Lower lobe of right lung (tissue), 2 donors: ENCODE measurements around the gene ATRAID. TPM values are rescaled to one million over a fixed set of nuclear protein-coding genes. Genes with fewer than 3 reads are reported as not detected.

Source experiments
- ATAC-seq, 2 donors: fragments of 200-7000 bp; cut with Tn5 transposase; one replicate each; pipeline ENCODE4 v1.9.1; 2020 to 2022; ENCODE audit warnings: mild to moderate bottlenecking in 2 of 2, moderate library complexity in 2 of 2
- DNase-seq: peaks from one replicate; pipeline ENCODE4 v3.0.0-alpha.2; 2020
- H3K27ac ChIP-seq: fragments of 200-600 bp; one replicate; pipeline ENCODE4 v1.8.0; 2022
- H3K27me3 ChIP-seq: fragments of 200-600 bp; one replicate; pipeline ENCODE4 v1.8.0; 2022; ENCODE audit warnings: low read depth
- H3K36me3 ChIP-seq: fragments of 200-600 bp; one replicate; pipeline ENCODE4 v1.8.0; 2022; ENCODE audit warnings: mild to moderate bottlenecking
- H3K4me1 ChIP-seq: fragments of 200-600 bp; one replicate; pipeline ENCODE4 v1.8.0; 2022
- H3K4me3 ChIP-seq: fragments of 200-600 bp; one replicate; pipeline ENCODE4 v1.8.0; 2022; ENCODE audit warnings: mild to moderate bottlenecking
- H3K9me3 ChIP-seq: fragments of 200-600 bp; one replicate; pipeline ENCODE4 v1.8.0; 2022
- CTCF ChIP-seq: fragments of 200-600 bp; IDR thresholded peaks from one replicate; pipeline ENCODE4 v1.8.0; 2022; ENCODE audit warnings: antibody characterized with exemption, mild to moderate bottlenecking
- intact Hi-C: fragments of 100-400 bp; cut with DNase I; formaldehyde crosslinking; loops from one replicate; pipeline ENCODE4 v1.11.0; 2022
- total RNA-seq: library from RNA; stranded (reverse); fragmentation: NEBNext Ultra II Directional; extraction: Animal tissue kit (Norgen Biotek cat#: 25700); gene quantifications from one replicate; pipeline ENCODE4 v1.2.1, GENCODE V29; 2021
- donor health status: DM: no; HTN: yes; CAD: no; lungs with severe emphysema.

The ATRAID gene
- total RNA-seq, 1 donor from 2014 or later: 102 TPM

GRCh38 chr2:27227501-27227900 is 15.7 kb downstream of the ATRAID start:
- DNase-seq (no peak), ATAC-seq (no peak)
- Histone ChIP-seq H3K4me3 (no peak overlapping the region), H3K9me3 (no peaks in the 10 kb centered on the region), H3K36me3 (peaks cover 100% of the 10 kb centered on the region), H3K27ac (no peak overlapping the region), H3K27me3 (no peaks in the 10 kb centered on the region), H3K4me1 (no peaks in the 10 kb centered on the region)
- no peak for TF ChIP-seq CTCF
- intact Hi-C loops: no loop called here

- no peak overlapping the region for H3K27ac ChIP-seq
- ATAC-seq (no peak), DNase-seq (no peak)
- H3K9me3 ChIP-seq: no peaks in the 10 kb centered on the region
- no peak for TF ChIP-seq CTCF
- H3K4me1 ChIP-seq: no peaks in the 10 kb centered on the region
- intact Hi-C loops: no loop called here
- no peaks in the 10 kb centered on the region for H3K27me3 ChIP-seq
- no peak overlapping the region for H3K4me3 ChIP-seq
- H3K36me3 ChIP-seq: peaks cover 100% of the 10 kb centered on the region
These were observed 20.1 kb downstream of the ATRAID start for GRCh38 chr2:27231921-27232320.

GRCh38 chr2:27233341-27233740 is 21.5 kb downstream of the ATRAID start:
- intact Hi-C loops: no loop called here
- no peaks in the 10 kb centered on the region for H3K4me1 ChIP-seq
- peaks cover 100% of the 10 kb centered on the region for H3K36me3 ChIP-seq
- no peaks in the 10 kb centered on the region for H3K27me3 ChIP-seq
- TF ChIP-seq CTCF: no peak
- H3K4me3 ChIP-seq: no peak overlapping the region
- DNase-seq: no peak
- H3K9me3 ChIP-seq: no peaks in the 10 kb centered on the region
- H3K27ac ChIP-seq: no peak overlapping the region
- no peak for ATAC-seq

GRCh38 chr2:27236136-27236535 is 24.3 kb downstream of the ATRAID start:
- TF ChIP-seq CTCF: no peak
- no peak for ATAC-seq
- no peak for DNase-seq
- no peaks in the 10 kb centered on the region for H3K4me1 ChIP-seq
- H3K4me3 ChIP-seq: no peak overlapping the region
- H3K27ac ChIP-seq: no peak overlapping the region
- no peaks in the 10 kb centered on the region for H3K9me3 ChIP-seq
- intact Hi-C loops: no loop called here
- H3K36me3 ChIP-seq: peaks cover 100% of the 10 kb centered on the region
- no peaks in the 10 kb centered on the region for H3K27me3 ChIP-seq

- peaks cover 100% of the 10 kb centered on the region for H3K36me3 ChIP-seq
- DNase-seq (no peak), ATAC-seq (no peak)
- intact Hi-C loops: no loop called here
- H3K9me3 ChIP-seq: no peaks in the 10 kb centered on the region
- no peak overlapping the region for H3K27ac ChIP-seq
- no peaks in the 10 kb centered on the region for H3K4me1 ChIP-seq
- no peak overlapping the region for H3K4me3 ChIP-seq
- H3K27me3 ChIP-seq: no peaks in the 10 kb centered on the region
- no peak for TF ChIP-seq CTCF
These were observed 24.8 kb downstream of the ATRAID start for GRCh38 chr2:27236626-27237025.

GRCh38 chr2:27237341-27237945 is 25.6 kb downstream of the ATRAID start:
- no peak overlapping the region for H3K4me3 ChIP-seq
- H3K36me3 ChIP-seq: peaks cover 100% of the 10 kb centered on the region
- intact Hi-C loops: no loop called here
- ATAC-seq (no peak), DNase-seq (no peak)
- no peaks in the 10 kb centered on the region for H3K9me3 ChIP-seq
- no peaks in the 10 kb centered on the region for H3K27me3 ChIP-seq
- TF ChIP-seq CTCF: no peak
- H3K4me1 ChIP-seq: no peaks in the 10 kb centered on the region
- no peak overlapping the region for H3K27ac ChIP-seq
